Spinal cord (tissue), 10 donors: Measurements from ENCODE around the gene HCFC1R1. TPM values are rescaled to one million over a fixed set of nuclear protein-coding genes. Genes with fewer than 3 reads are reported as not detected.

Source experiments
- DNase-seq, 6 donors: peaks; one replicate each; pipeline versions ENCODE4 v3.0.0 to v3.0.0-alpha.2; 2013 to 2015; ENCODE audit warnings: low spot score in 6 of 6, low read depth in 4 of 6
- H3K27ac ChIP-seq: one replicate; pipeline ENCODE4 v1.5.1; 2013; ENCODE audit warnings: low read depth, low read length, control low read depth
- H3K27me3 ChIP-seq: one replicate; pipeline ENCODE4 v1.6.1; 2013; ENCODE audit warnings: low read length; ENCODE audit not compliant: control insufficient read depth, insufficient read depth
- H3K36me3 ChIP-seq: one replicate; pipeline ENCODE4 v1.6.1; 2013; ENCODE audit warnings: low read length; ENCODE audit not compliant: control insufficient read depth, insufficient read depth
- H3K4me1 ChIP-seq: one replicate; pipeline ENCODE4 v1.6.1; 2013; ENCODE audit warnings: low read length; ENCODE audit not compliant: control insufficient read depth, insufficient read depth
- H3K4me3 ChIP-seq: one replicate; pipeline ENCODE4 v1.5.1; 2013; ENCODE audit warnings: low read depth, low read length, control low read depth
- H3K9me3 ChIP-seq: one replicate; pipeline ENCODE4 v1.6.1; 2013; ENCODE audit warnings: low read length; ENCODE audit not compliant: control insufficient read depth, insufficient read depth
- WGBS: methylation state at CpG from one replicate; pipeline ENCODE4 v1.1.5; 2013; ENCODE audit warnings: missing lambda C conversion rate; ENCODE audit not compliant: insufficient coverage; 5-methylcytosine and 5-hydroxymethylcytosine counted together
- polyA plus RNA-seq, 2 donors: library from polyadenylated mRNA; unstranded; fragments of 120-200 nt; gene quantifications; one replicate each; pipeline ENCODE4 v1.2.1, GENCODE V29; 2013; ENCODE audit not compliant: insufficient read length in 2 of 2
- total RNA-seq, 2 donors: library from RNA; depleted of rRNA in 1 of 2; stranded (reverse); fragments of 120-200 nt in 1 of 2; fragments of >200 nt in 1 of 2; gene quantifications; one replicate each; pipeline versions ENCODE4 v1.2.3 to v1.2.4, GENCODE V29; 2013 to 2014
- donor health status: healthy.

HCFC1R1 gene
- total and polyA plus RNA-seq, 4 donors, result 20.4 to 161 (median 111) TPM

DNA sequence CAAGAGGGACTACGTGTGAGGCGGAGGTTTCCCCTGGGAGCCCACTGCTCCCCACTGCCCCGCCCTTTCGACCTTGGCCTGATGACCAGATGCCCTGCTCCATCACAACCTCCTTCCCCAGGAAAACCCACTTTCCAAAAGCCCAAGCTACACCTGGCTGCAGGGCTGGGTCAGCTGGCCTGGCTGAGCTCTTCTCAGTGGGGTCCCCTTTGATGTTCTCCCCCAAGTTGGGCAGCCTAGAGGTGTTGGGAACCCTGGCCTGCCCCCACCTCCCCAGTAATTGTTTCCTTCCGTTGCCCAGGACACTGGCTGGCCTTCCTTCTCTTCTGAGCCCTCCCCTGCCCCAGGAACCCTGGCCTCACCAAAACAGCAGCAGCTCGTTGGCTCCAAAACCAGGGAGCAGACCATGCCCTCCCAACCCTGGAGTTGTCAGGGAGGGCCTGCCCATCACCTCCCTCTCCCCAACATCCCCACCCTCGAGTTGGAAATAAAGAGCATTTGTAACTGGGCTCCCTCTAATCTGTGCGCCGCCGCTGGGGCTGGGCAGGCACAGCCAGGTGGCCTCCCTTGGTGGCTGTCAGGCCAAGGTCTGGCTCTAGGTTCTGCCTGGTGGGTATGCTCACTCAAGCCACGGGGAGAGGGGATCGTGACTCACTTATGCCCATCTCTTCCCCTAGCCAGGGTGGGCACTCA is 9.6 kb downstream of the HCFC1R1 start:
- peaks cover 82% of the 10 kb centered on the region for H3K27me3 ChIP-seq
- no peaks in the 10 kb centered on the region for H3K36me3 ChIP-seq
- no peak overlapping the region for H3K4me3 ChIP-seq
- DNase-seq, result no peak
- 53% methylated on average over 9 of the region's 12 CpGs for whole genome bisulfite sequencing
- H3K27ac ChIP-seq, result no peak overlapping the region
- H3K9me3 ChIP-seq, result no peaks in the 10 kb centered on the region
- peaks cover 22% of the 10 kb centered on the region for H3K4me1 ChIP-seq

DNA sequence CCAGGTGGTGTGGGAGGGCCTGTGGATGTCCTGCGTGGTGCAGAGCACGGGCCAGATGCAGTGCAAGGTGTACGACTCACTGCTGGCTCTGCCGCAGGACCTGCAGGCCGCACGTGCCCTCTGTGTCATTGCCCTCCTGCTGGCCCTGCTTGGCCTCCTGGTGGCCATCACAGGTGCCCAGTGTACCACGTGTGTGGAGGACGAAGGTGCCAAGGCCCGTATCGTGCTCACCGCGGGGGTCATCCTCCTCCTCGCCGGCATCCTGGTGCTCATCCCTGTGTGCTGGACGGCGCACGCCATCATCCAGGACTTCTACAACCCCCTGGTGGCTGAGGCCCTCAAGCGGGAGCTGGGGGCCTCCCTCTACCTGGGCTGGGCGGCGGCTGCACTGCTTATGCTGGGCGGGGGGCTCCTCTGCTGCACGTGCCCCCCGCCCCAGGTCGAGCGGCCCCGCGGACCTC is 10.2 kb downstream of the HCFC1R1 start:
- H3K9me3 ChIP-seq, result no peaks in the 10 kb centered on the region
- H3K36me3 ChIP-seq, result no peaks in the 10 kb centered on the region
- 27% methylated on average over 27 of the region's 27 CpGs for WGBS
- no peak overlapping the region for H3K4me3 ChIP-seq
- peaks cover 82% of the 10 kb centered on the region for H3K27me3 ChIP-seq
- DNase-seq, result no peak
- no peak overlapping the region for H3K27ac ChIP-seq
- peaks cover 22% of the 10 kb centered on the region for H3K4me1 ChIP-seq

DNA sequence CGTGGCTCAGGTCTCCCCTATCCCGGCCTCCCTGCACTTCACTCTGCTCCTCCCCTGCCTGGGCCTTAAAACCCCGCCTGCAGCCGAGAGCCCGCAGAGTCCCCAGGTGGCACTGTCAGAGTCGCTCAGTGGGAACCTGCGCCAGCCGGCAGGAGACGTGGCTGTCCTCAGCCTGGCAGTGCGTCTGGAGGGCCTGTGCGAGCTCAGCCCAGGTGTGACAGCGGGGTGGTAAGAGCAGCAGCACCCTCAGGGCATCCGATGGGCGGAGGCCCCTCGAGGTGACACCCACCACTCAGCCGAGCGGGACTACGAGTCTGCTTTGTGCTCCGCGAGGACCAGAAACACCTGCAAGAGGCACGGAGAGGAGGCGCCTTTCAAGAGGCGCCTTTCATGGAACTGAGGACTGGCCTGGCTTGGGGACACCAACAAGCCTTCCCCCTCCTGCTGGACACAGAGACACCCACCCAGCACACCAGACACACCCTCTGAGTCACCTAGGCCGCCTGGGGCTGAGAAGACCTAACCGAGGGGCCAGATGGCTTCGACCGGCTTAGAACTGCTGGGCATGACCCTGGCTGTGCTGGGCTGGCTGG is 10.8 kb downstream of the HCFC1R1 start, which contains the start of gene CLDN9:
CLDN9 (plus strand) TSS at position 96 of the 593 bp plus-strand sequence; CDS start at position 536, 440 bp downstream.
- WGBS, result 12% methylated on average over 27 of the region's 27 CpGs
- no peaks in the 10 kb centered on the region for H3K9me3 ChIP-seq
- no peak within 1 kb of the TSS for H3K4me3 ChIP-seq
- H3K4me1 ChIP-seq, result peaks cover 16% of the 10 kb centered on the region
- peaks cover 82% of the 10 kb centered on the region for H3K27me3 ChIP-seq
- DNase-seq, result no peak
- no peaks in the 10 kb centered on the region for H3K36me3 ChIP-seq
- H3K27ac ChIP-seq, result no peak within 1 kb of the TSS

DNA sequence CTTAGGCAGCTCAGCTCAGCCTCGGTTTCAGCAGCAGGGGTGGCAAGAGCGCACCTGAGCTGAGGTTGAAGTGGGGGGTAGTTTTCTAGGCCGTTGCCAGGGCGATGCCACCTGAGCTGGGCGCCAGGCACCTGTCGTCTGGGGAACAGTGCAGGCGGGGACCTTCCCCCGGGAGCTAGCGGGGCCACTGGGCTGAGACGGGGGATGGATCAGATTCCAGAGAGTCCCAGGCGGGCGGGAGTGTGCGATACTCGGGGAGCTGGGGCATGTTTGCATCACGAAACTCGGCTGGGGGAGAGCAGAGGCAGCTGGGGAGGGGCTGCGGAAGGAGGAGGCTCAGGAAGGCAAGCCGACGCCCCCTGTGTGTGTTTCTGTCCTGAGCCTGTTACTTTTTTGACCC is 11.5 kb downstream of the HCFC1R1 start:
- Histone ChIP-seq H3K4me3 (no peak overlapping the region), H3K9me3 (no peaks in the 10 kb centered on the region), H3K27ac (no peak overlapping the region), H3K4me1 (peaks cover 11% of the 10 kb centered on the region), H3K36me3 (no peaks in the 10 kb centered on the region), H3K27me3 (peaks cover 82% of the 10 kb centered on the region)
- no peak for DNase-seq
- 6% methylated on average over 19 of the region's 19 CpGs for WGBS

DNA sequence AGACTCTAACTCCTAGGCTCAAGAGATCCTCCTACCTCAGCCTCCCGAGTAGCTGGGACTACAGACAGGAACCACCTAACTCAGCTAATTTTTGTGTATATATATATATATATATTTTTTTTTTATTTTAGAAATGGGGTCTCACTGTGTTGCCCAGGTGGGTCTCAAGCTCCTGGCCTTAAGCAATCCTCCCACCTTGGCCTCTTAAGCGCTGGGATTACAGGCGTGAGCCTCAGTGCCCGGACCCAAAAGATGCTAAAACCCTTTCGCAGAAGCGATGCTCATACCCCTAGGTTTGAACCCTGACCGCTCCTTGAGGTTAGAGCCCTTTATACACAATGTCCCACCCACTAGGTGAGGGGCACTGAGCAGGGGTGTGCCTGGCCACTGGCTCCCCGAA is 13.2 kb downstream of the HCFC1R1 start:
- H3K36me3 ChIP-seq, result no peaks in the 10 kb centered on the region
- no peak overlapping the region for H3K27ac ChIP-seq
- H3K9me3 ChIP-seq, result no peaks in the 10 kb centered on the region
- H3K27me3 ChIP-seq, result peaks cover 93% of the 10 kb centered on the region
- no peak overlapping the region for H3K4me3 ChIP-seq
- H3K4me1 ChIP-seq, result peaks cover 11% of the 10 kb centered on the region
- no peak for DNase-seq
- WGBS, result 94% methylated on average over 7 of the region's 8 CpGs

DNA sequence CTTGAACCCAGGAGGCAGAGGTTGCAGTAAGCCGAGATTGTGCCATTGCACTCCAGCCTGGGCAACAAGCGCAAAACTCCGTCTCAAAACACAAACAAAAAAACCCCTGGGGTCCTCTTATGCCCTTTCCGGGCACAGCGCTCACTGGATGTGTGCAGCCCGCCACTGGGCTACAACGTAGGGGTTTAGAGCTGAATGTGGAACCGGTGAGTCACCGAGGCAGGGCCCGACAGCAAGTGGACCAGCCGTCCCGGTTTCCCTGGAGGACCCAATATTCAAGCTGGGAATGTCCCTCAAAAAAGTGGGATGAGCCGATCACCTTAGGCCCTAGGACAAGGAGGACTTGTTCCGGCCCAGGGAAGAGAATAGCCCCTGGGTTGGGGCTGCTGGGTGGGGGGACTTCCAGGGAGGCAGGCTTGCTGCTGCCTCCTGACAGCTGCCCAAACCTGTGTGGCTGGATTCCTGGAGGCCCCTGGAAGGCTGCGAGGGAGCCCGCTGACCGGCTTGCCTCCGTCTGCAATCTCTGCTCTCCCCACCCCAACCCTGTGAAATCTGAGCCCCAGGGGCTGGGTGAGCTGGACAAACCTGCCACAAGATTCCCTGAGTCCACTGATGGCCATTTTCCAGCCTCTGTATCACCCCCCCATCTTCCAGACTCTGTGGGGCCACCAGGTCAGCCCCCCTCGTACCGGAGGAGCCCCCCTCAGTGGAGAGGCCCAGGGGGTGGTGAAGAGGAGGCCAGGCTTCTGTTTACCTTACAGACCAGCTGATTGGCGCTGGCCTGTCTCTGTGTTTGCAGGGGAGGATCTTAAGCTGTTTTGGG is 14.0 kb downstream of the HCFC1R1 start:
- Histone ChIP-seq H3K27me3 (peaks cover 94% of the 10 kb centered on the region), H3K9me3 (no peaks in the 10 kb centered on the region), H3K4me1 (peaks cover 13% of the 10 kb centered on the region), H3K4me3 (no peak overlapping the region), H3K36me3 (no peaks in the 10 kb centered on the region), H3K27ac (no peak overlapping the region)
- WGBS, result 16% methylated on average over 16 of the region's 21 CpGs
- no peak for DNase-seq

DNA sequence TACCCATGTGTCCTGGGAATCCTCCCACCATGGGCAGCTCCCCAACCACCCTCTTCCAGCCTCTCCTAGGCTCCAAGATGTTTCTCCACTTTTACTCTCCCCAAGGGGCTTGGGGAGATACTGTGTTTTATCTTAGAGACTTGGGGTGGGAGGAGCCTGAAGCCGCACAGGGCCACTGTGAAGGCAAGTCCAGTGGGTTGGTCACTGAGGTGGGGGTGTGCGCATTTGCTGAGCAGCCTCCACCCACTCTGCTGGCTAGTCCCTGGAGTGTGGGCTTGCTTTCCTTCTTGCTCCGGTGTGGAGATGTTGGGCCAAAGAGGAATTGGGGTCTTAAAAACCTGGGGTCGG is 15.1 kb downstream of the HCFC1R1 start:
- H3K27me3 ChIP-seq, result peaks cover 86% of the 10 kb centered on the region
- H3K36me3 ChIP-seq, result no peaks in the 10 kb centered on the region
- no peak overlapping the region for H3K4me3 ChIP-seq
- H3K9me3 ChIP-seq, result no peaks in the 10 kb centered on the region
- WGBS, result 21% methylated on average over 4 of the region's 4 CpGs
- peaks cover 17% of the 10 kb centered on the region for H3K4me1 ChIP-seq
- no peak for DNase-seq
- no peak overlapping the region for H3K27ac ChIP-seq

DNA sequence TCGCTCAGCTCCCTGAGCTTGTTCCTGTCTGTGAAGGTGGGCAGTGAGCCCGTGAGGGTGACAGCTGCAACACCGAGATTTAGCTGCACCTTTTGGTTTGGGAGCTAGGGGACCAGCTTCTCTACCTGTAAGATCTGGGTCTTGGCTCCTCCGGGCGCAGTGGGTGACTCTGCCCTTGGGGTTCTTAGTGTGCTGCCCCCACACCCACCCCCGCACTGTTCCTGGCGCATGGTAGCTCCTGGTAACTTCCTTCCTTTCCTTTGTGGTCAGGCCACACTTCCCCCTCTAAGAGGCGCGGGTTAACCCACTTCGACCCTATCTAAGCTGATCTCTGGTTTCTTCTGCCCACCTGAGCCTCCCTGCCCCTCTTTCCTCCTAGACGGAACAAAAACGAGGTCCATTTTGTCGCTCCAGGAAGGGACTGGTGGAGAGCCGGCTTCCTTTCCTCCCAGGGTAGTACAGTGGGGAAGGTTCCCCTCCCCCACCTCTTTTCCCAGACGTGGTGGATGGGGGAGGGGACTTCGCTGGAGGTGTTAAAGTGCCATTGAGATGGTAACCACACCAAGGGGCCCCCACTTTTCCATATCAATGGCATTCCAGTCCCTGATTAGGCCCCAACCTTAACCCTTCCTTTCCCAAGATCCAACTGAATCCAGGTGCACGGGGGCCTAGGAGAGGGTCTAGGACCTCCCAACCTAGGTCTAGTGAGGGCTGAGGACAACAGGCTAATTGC is 15.6 kb downstream of the HCFC1R1 start:
- Histone ChIP-seq H3K27me3 (peaks cover 83% of the 10 kb centered on the region), H3K27ac (no peak overlapping the region), H3K9me3 (no peaks in the 10 kb centered on the region), H3K36me3 (no peaks in the 10 kb centered on the region), H3K4me3 (no peak overlapping the region), H3K4me1 (peaks cover 22% of the 10 kb centered on the region)
- 10% methylated on average over 10 of the region's 17 CpGs for WGBS
- DNase-seq, result no peak
